Stomach (tissue), 9 donors: ENCODE measurements around the gene PCED1B. TPM values are rescaled to one million over a fixed set of nuclear protein-coding genes. Genes with fewer than 3 reads are reported as not detected.

ENCODE experiments used
- DNase-seq, 2 donors: peaks; one replicate each; pipeline versions ENCODE4 v3.0.0 to v3.0.0-alpha.2; 2013 to 2019
- H3K27ac ChIP-seq, 5 donors: fragments of 200-600 bp in 4 of 5; sonication (generic) in 4 of 5; one replicate each; pipeline ENCODE4 v1.5.1; 2013 to 2019; ENCODE audit warnings: mild to moderate bottlenecking in 1 of 5, moderate library complexity in 1 of 5
- H3K27me3 ChIP-seq, 3 donors: fragments of 200-600 bp; sonication (generic); one replicate each; pipeline ENCODE4 v1.5.1; 2017 to 2019; ENCODE audit warnings: mixed run types in 1 of 3
- H3K36me3 ChIP-seq, 4 donors: fragments of 200-600 bp; sonication (generic); 1 replicate in 3 of 4; 2 replicates in 1 of 4; pipeline ENCODE4 v1.5.1; 2016 to 2019
- H3K4me1 ChIP-seq, 4 donors: fragments of 200-600 bp; sonication (generic); one replicate each; pipeline ENCODE4 v1.5.1; 2016 to 2019
- H3K4me3 ChIP-seq, 4 donors: fragments of 200-600 bp; sonication (generic) in 3 of 4; one replicate each; pipeline ENCODE4 v1.5.1; 2016 to 2019; ENCODE audit warnings: mild to moderate bottlenecking in 1 of 4
- H3K9me3 ChIP-seq, 4 donors: fragments of 200-600 bp; sonication (generic); one replicate each; pipeline ENCODE4 v1.5.1; 2016 to 2019
- CTCF ChIP-seq, 7 experiments: fragments of 450-650 bp in 4 of 7; fragments of 200-600 bp in 3 of 7; sonication (generic) in 3 of 7; IDR thresholded peaks; one replicate each; pipeline ENCODE4 v1.5.1; 2016 to 2019; ENCODE audit warnings: antibody characterized with exemption in 7 of 7, control low read depth in 2 of 7, mild to moderate bottlenecking in 1 of 7
- EP300 ChIP-seq: sonication (generic); formaldehyde crosslinking; IDR thresholded peaks from one replicate; pipeline ENCODE4 v1.6.1; 2017; ENCODE audit warnings: antibody characterized with exemption
- POLR2A ChIP-seq, 4 donors: fragments of 450-650 bp; IDR thresholded peaks; one replicate each; pipeline ENCODE4 v1.6.1; 2016; ENCODE audit warnings: antibody characterized with exemption in 4 of 4, control low read depth in 2 of 4, mild to moderate bottlenecking in 1 of 4, moderate library complexity in 1 of 4
- POLR2AphosphoS5 ChIP-seq, 3 donors: sonication (generic); formaldehyde crosslinking; IDR thresholded peaks; one replicate each; pipeline ENCODE4 v1.6.1; 2016; ENCODE audit warnings: antibody characterized with exemption in 3 of 3
- WGBS, 5 donors: extraction: QIAGEN DNeasy Blood & Tissue Kit in 3 of 5; methylation state at CpG; one replicate each; pipeline versions ENCODE4 v1.1.5 to v1.1.7; 2013 to 2018; 5-methylcytosine and 5-hydroxymethylcytosine counted together
- intact Hi-C: fragments of 100-400 bp; cut with DNase I; formaldehyde crosslinking; loops from one replicate; pipeline ENCODE4 v1.15.1; 2023; ENCODE audit warnings: low total_unique reads
- polyA plus RNA-seq, 3 donors: library from polyadenylated mRNA; stranded (reverse); fragments of 200-250 nt; gene quantifications; one replicate each; pipeline ENCODE4 v1.2.3, GENCODE V29; 2013
- total RNA-seq, 5 donors: library from RNA; depleted of rRNA; stranded (reverse); fragments of >200 nt; gene quantifications; one replicate each; pipeline versions ENCODE4 v1.1.0 to v1.2.3, GENCODE V29; 2014 to 2016
- donor health status: healthy with polysubstance abuse.
- donor health status: Bipolar disorder and iron deficiency.
- donor health status: healthy.

Gene PCED1B
- total and polyA plus RNA-seq, 8 donors: 0.73 to 7.6 (median 2.4) TPM; not detected in 1

DNA sequence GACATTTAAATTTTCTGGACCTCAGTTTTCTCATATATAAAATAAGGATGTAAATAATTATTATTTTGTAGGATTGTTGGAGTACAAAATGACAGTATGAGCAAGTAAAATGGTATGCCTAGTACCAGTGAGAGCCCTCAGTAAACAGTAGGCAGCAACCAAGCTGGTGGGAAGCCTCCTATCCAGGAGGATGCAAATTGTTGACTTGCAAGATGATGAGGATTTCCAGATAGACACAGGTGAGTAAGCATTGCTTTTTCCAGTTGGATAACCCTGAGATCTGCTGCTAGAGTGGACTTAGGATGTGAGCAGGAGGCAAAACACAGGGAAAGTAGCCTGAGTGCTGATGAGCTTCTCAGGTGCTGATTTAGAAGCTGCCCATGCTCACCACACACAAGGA, 28.5 kb downstream of the PCED1B start:
- TF ChIP-seq EP300 (no peak), POLR2A (IDR thresholded peaks at IDR 0.05) (no peak), POLR2AphosphoS5 (IDR thresholded peaks at IDR 0.05) (no peak), CTCF (IDR thresholded peaks at IDR 0.05) (no peak)
- intact Hi-C loops: no loop called here
- DNase-seq: no peak
- H3K27me3 ChIP-seq: no peaks in the 10 kb centered on the region
- no peak overlapping the region for H3K27ac ChIP-seq
- no peaks in the 10 kb centered on the region for H3K4me1 ChIP-seq
- H3K4me3 ChIP-seq: no peak overlapping the region
- no peaks in the 10 kb centered on the region for H3K36me3 ChIP-seq
- H3K9me3 ChIP-seq: no peaks in the 10 kb centered on the region

GRCh38 chr12:47110011-47110541, 30.7 kb downstream of the PCED1B start:
- Histone ChIP-seq H3K4me1 (no peaks in the 10 kb centered on the region), H3K9me3 (no peaks in the 10 kb centered on the region), H3K36me3 (no peaks in the 10 kb centered on the region), H3K4me3 (no peak overlapping the region), H3K27me3 (no peaks in the 10 kb centered on the region), H3K27ac (no peak overlapping the region)
- DNase-seq: no peak
- TF ChIP-seq CTCF (IDR thresholded peaks at IDR 0.05) (no peak), POLR2AphosphoS5 (IDR thresholded peaks at IDR 0.05) (no peak), EP300 (no peak), POLR2A (IDR thresholded peaks at IDR 0.05) (no peak)
- intact Hi-C loops: no loop called here
- 68 to 99% (median 96%) methylated on average over 2 of the region's 2 CpGs for WGBS, 5 donors

GRCh38 chr12:47110718-47111391, 31.4 kb downstream of the PCED1B start:
- no peak for TF ChIP-seq EP300
- no peak for TF ChIP-seq POLR2AphosphoS5 (IDR thresholded peaks at IDR 0.05)
- no peak for TF ChIP-seq CTCF (IDR thresholded peaks at IDR 0.05)
- TF ChIP-seq POLR2A (IDR thresholded peaks at IDR 0.05): no peak
- no peaks in the 10 kb centered on the region for H3K27me3 ChIP-seq
- no peak overlapping the region for H3K27ac ChIP-seq
- no peak overlapping the region for H3K4me3 ChIP-seq
- DNase-seq: no peak
- intact Hi-C loops: no loop called here
- H3K36me3 ChIP-seq: no peaks in the 10 kb centered on the region
- WGBS, 5 donors: 85 to 94% (median 89%) methylated on average over 2 of the region's 2 CpGs
- no peaks in the 10 kb centered on the region for H3K4me1 ChIP-seq
- no peaks in the 10 kb centered on the region for H3K9me3 ChIP-seq

GRCh38 chr12:47111392-47111778, 32.0 kb downstream of the PCED1B start:
- WGBS, 5 donors: 78 to 93% (median 88%) methylated on average over 2 of the region's 2 CpGs
- no peaks in the 10 kb centered on the region for H3K4me1 ChIP-seq
- H3K27me3 ChIP-seq: no peaks in the 10 kb centered on the region
- DNase-seq: no peak
- intact Hi-C loops: no loop called here
- H3K36me3 ChIP-seq: no peaks in the 10 kb centered on the region
- TF ChIP-seq CTCF (IDR thresholded peaks at IDR 0.05) (no peak), EP300 (no peak), POLR2A (IDR thresholded peaks at IDR 0.05) (no peak)
- H3K27ac ChIP-seq: no peak overlapping the region
- no peak overlapping the region for H3K4me3 ChIP-seq
- no peaks in the 10 kb centered on the region for H3K9me3 ChIP-seq
